Hepatic stellate cell (primary cell): Measurements from ENCODE around the gene CFAP100.

Experiments used
- DNase-seq: peaks from one replicate; pipeline ENCODE4 v3.0.0; 2011; ENCODE audit warnings: low spot score

The CFAP100 gene

GRCh38 chr3:126423191-126424038 is 28.7 kb downstream of the CFAP100 start:
- DNase-seq, result no peak

GRCh38 chr3:126424039-126424717 is 29.5 kb downstream of the CFAP100 start:
- no peak for DNase-seq

GRCh38 chr3:126424751-126425150 is 30.0 kb downstream of the CFAP100 start:
- no peak for DNase-seq

- no peak for DNase-seq
Measured at GRCh38 chr3:126431103-126431534, 36.4 kb downstream of the CFAP100 start.

GRCh38 chr3:126432361-126433104 is 37.8 kb downstream of the CFAP100 start:
- DNase-seq, result no peak

GRCh38 chr3:126433105-126433430 is 38.4 kb downstream of the CFAP100 start:
- DNase-seq, result no peak

- no peak for DNase-seq
Measured at GRCh38 chr3:126433496-126434263, 39.0 kb downstream of the CFAP100 start.

GRCh38 chr3:126434264-126434590 is 39.5 kb downstream of the CFAP100 start:
- no peak for DNase-seq

- no peak for DNase-seq
Measured at GRCh38 chr3:126434931-126435411, 40.3 kb downstream of the CFAP100 start.

GRCh38 chr3:126435456-126436315 is 41.0 kb downstream of the CFAP100 start:
- DNase-seq, result no peak

- no peak for DNase-seq
Measured at GRCh38 chr3:126436826-126437717, 42.4 kb downstream of the CFAP100 start.

- no peak for DNase-seq
Measured at GRCh38 chr3:126438186-126438585, 43.5 kb downstream of the CFAP100 start.

GRCh38 chr3:126438746-126439145 is 44.0 kb downstream of the CFAP100 start:
- DNase-seq, result no peak

GRCh38 chr3:126439346-126439967 is 44.7 kb downstream of the CFAP100 start:
- no peak for DNase-seq

- DNase-seq, result no peak
Measured at GRCh38 chr3:126439968-126440708, 45.4 kb downstream of the CFAP100 start.

GRCh38 chr3:126440709-126440995 is 45.9 kb downstream of the CFAP100 start:
- no peak for DNase-seq

- DNase-seq, result no peak
Measured at GRCh38 chr3:126441256-126441880, 46.7 kb downstream of the CFAP100 start.

GRCh38 chr3:126442094-126442855 is 47.6 kb downstream of the CFAP100 start:
- no peak for DNase-seq
